Hepatocyte (in vitro differentiated cells): ENCODE results near the gene SHROOM4.

Source experiments
- CTCF ChIP-seq: fragments of 200-600 bp; sonication (generic); IDR thresholded peaks from 2 replicates; pipeline ENCODE4 v1.5.1; 2016; ENCODE audit warnings: antibody characterized with exemption, mild to moderate bottlenecking; ENCODE audit not compliant: poor library complexity
- EZH2 ChIP-seq: fragments of 200-600 bp; sonication (generic); IDR thresholded peaks from 2 replicates; pipeline ENCODE4 v1.6.1; 2016; ENCODE audit warnings: antibody characterized with exemption, mild to moderate bottlenecking, borderline replicate concordance
- EZH2phosphoT487 ChIP-seq: fragments of 200-600 bp; sonication (generic); IDR thresholded peaks from one replicate; pipeline ENCODE4 v1.6.1; 2018; ENCODE audit warnings: antibody characterized with exemption, mild to moderate bottlenecking, low read depth, moderate library complexity; ENCODE audit not compliant: unreplicated experiment, severe bottlenecking

GRCh38 chrX:50638123-50638522, 175.9 kb downstream of the SHROOM4 start:
- TF ChIP-seq CTCF (no peak), EZH2 (no peak), EZH2phosphoT487 (no peak)
